IMR-90 (cell line): ENCODE results near the gene RND1. TPM values are rescaled to one million over a fixed set of nuclear protein-coding genes. Genes with fewer than 3 reads are reported as not detected.
"Not testable (repeated sequence)": the region's sequence is repeated elsewhere in the genome, so short reads cannot be mapped to it uniquely, and the experiment has no call there.

Source experiments
- ATAC-seq: fragments of 200-7000 bp; cut with Tn5 transposase; 2 replicates; pipeline ENCODE4 v1.9.1; 2020; ENCODE audit warnings: low read depth, mild to moderate bottlenecking, moderate library complexity
- BruUV-seq: library from RNA; stranded (reverse); fragments of 400-500 nt; replicated peaks from 2 replicates; lab custom pipeline; 2021; lab: Mats Ljungman, UMichigan
- CTCF ChIA-PET: fragments of 300-600 bp; formaldehyde crosslinking; extraction: SDS; loops from one replicate; lab custom pipeline; 2021; ENCODE audit warnings: antibody characterized with exemption; lab: Yijun Ruan, JAX
- POLR2A ChIA-PET: fragments of 300-600 bp; sonication (Branson Sonifier 250); formaldehyde crosslinking; loops from one replicate; lab custom pipeline; 2022; ENCODE audit warnings: antibody characterized with exemption; ENCODE audit not compliant: unreplicated experiment; lab: Charles Lee
- DNase-seq: peaks from one replicate; pipeline ENCODE4 v3.0.0; 2013
- H2AFZ ChIP-seq: replicated peaks from 2 replicates; pipeline ENCODE3; 2013; ENCODE audit warnings: low read length, mild to moderate bottlenecking; ENCODE audit not compliant: poor library complexity
- H2AK5ac ChIP-seq: 2 replicates; pipeline ENCODE4 v1.6.1; 2013; ENCODE audit warnings: low read depth, low read length, inconsistent platforms
- H2AK9ac ChIP-seq: replicated peaks from 2 replicates; pipeline ENCODE3; 2013; ENCODE audit warnings: mild to moderate bottlenecking, low read depth, low read length, moderate library complexity; ENCODE audit not compliant: poor library complexity
- H2BK120ac ChIP-seq: 2 replicates; pipeline ENCODE4 v1.6.1; 2013; ENCODE audit warnings: low read depth, low read length, inconsistent platforms
- H2BK15ac ChIP-seq: 3 replicates; pipeline ENCODE4 v1.6.1; 2013; ENCODE audit warnings: low read depth, low read length, inconsistent platforms
- H2BK20ac ChIP-seq: 2 replicates; pipeline ENCODE4 v1.6.1; 2013; ENCODE audit warnings: low read depth, mild to moderate bottlenecking, inconsistent platforms, low read length, moderate library complexity
- H2BK5ac ChIP-seq: 2 replicates; pipeline ENCODE4 v1.6.1; 2013; ENCODE audit warnings: mild to moderate bottlenecking, low read depth, low read length, inconsistent platforms; ENCODE audit not compliant: poor library complexity, severe bottlenecking
- H3K14ac ChIP-seq: replicated peaks from 2 replicates; pipeline ENCODE4 v1.6.1; 2013; ENCODE audit warnings: low read depth, low read length, inconsistent platforms
- H3K18ac ChIP-seq: 2 replicates; pipeline ENCODE4 v1.6.1; 2013; ENCODE audit warnings: low read depth, low read length, control low read depth
- H3K23ac ChIP-seq: 2 replicates; pipeline ENCODE4 v1.6.1; 2013; ENCODE audit warnings: low read depth, low read length, inconsistent platforms
- H3K27ac ChIP-seq: 2 replicates; pipeline ENCODE4 v1.5.1; 2013; ENCODE audit warnings: mild to moderate bottlenecking, control low read depth, low read length; ENCODE audit not compliant: insufficient read depth
- H3K27me3 ChIP-seq: 2 replicates; pipeline ENCODE4 v1.6.1; 2013; ENCODE audit warnings: low read length; ENCODE audit not compliant: control insufficient read depth, insufficient read depth
- H3K36me3 ChIP-seq: 2 replicates; pipeline ENCODE4 v1.6.1; 2013; ENCODE audit warnings: low read length, mixed read lengths; ENCODE audit not compliant: control insufficient read depth, insufficient read depth
- H3K4ac ChIP-seq: 2 replicates; pipeline ENCODE4 v1.6.1; 2013; ENCODE audit warnings: low read depth, low read length, inconsistent platforms
- H3K4me1 ChIP-seq: 2 replicates; pipeline ENCODE4 v1.6.1; 2013; ENCODE audit warnings: low read length, mixed read lengths; ENCODE audit not compliant: control insufficient read depth, insufficient read depth
- H3K4me2 ChIP-seq: 2 replicates; pipeline ENCODE4 v1.6.1; 2013; ENCODE audit warnings: low read depth, mild to moderate bottlenecking, control low read depth, low read length, moderate library complexity
- H3K4me3 ChIP-seq: 2 replicates; pipeline ENCODE4 v1.5.1; 2013; ENCODE audit warnings: low read depth, mild to moderate bottlenecking, control low read depth, low read length, moderate library complexity; ENCODE audit not compliant: insufficient read depth
- H3K56ac ChIP-seq: 2 replicates; pipeline ENCODE4 v1.6.1; 2013; ENCODE audit warnings: low read length, inconsistent platforms; ENCODE audit not compliant: insufficient read depth; ENCODE audit errors: extremely low read depth
- H3K79me1 ChIP-seq, 2 experiments: 2 replicates each; pipeline ENCODE4 v1.6.1; 2013; ENCODE audit warnings: low read length in 2 of 2, inconsistent platforms in 1 of 2, low read depth in 1 of 2
- H3K9ac ChIP-seq: 2 replicates; pipeline ENCODE4 v1.6.1; 2013; ENCODE audit warnings: low read depth, low read length, control low read depth
- H3K9me1 ChIP-seq: 2 replicates; pipeline ENCODE4 v1.6.1; 2013; ENCODE audit warnings: low read length, inconsistent platforms; ENCODE audit not compliant: insufficient read depth
- H3K9me3 ChIP-seq: 2 replicates; pipeline ENCODE4 v1.6.1; 2013; ENCODE audit warnings: low read length; ENCODE audit not compliant: control insufficient read depth, insufficient read depth
- H4K20me1 ChIP-seq: 2 replicates; pipeline ENCODE4 v1.6.1; 2013; ENCODE audit warnings: low read length, inconsistent platforms; ENCODE audit not compliant: insufficient read depth
- H4K5ac ChIP-seq: 2 replicates; pipeline ENCODE4 v1.6.1; 2013; ENCODE audit warnings: mild to moderate bottlenecking, low read depth, low read length, control low read depth
- H4K8ac ChIP-seq, 2 experiments: 2 replicates each; pipeline ENCODE4 v1.6.1; 2013; ENCODE audit warnings: low read depth in 2 of 2, low read length in 2 of 2, control low read depth in 1 of 2, inconsistent platforms in 1 of 2
- H4K91ac ChIP-seq: 2 replicates; pipeline ENCODE4 v1.6.1; 2013; ENCODE audit warnings: low read depth, low read length, inconsistent platforms; ENCODE audit not compliant: insufficient read depth
- WGBS, 2 experiments: methylation state at CpG; one replicate each; pipeline versions ENCODE4 v1.1.5 to v1.1.7; 2013; ENCODE audit warnings: missing lambda C conversion rate in 2 of 2; ENCODE audit not compliant: insufficient read length in 1 of 2; ENCODE audit errors: extremely low coverage in 2 of 2; 5-methylcytosine and 5-hydroxymethylcytosine counted together
- dilution Hi-C: fragments of 300-500 bp; cut with HindIII; formaldehyde crosslinking; loops from one replicate; pipeline ENCODE4 v1.14.3; 2018; ENCODE audit warnings: low sequenced_read_pairs; ENCODE audit not compliant: unreplicated experiment
- in situ Hi-C: fragments of 300-500 bp; cut with MboI; formaldehyde crosslinking; loops from 3 replicates; pipeline ENCODE4 v1.14.3; 2019; ENCODE audit warnings: low sequenced_read_pairs, inconsistent platforms, mixed read lengths
- intact Hi-C: fragments of 100-400 bp; cut with micrococcal nuclease; formaldehyde crosslinking; loops from 2 replicates; pipeline ENCODE4 v1.10.0; 2022
- polyA plus RNA-seq, 3 experiments: library from polyadenylated mRNA; depleted of rRNA; stranded (reverse); fragments of >200 nt; gene quantifications; 2 replicates each; pipeline ENCODE4 v1.2.3, GENCODE V29; 2012; ENCODE audit warnings: low replicate concordance in 1 of 3
- total RNA-seq: library from RNA; depleted of rRNA; stranded (reverse); fragments of >200 nt; gene quantifications from 2 replicates; pipeline ENCODE4 v1.2.3, GENCODE V29; 2012

Gene RND1
- total and polyA plus RNA-seq, 2 of the 4 experiments (the other 2 are of a cell fraction), result under 0.01 to 0.21 TPM

GRCh38 chr12:48842021-48842420, 23.6 kb downstream of the RND1 start:
- ATAC-seq, H3K4me3 ChIP-seq, H3K9me3 ChIP-seq, in situ Hi-C loops, DNase-seq, H3K4me1 ChIP-seq, H3K27ac ChIP-seq, H2AFZ ChIP-seq, H4K5ac ChIP-seq, H3K4ac ChIP-seq, H3K18ac ChIP-seq, H2AK5ac ChIP-seq, H4K91ac ChIP-seq, H3K9me1 ChIP-seq, H4K8ac ChIP-seq, H2BK20ac ChIP-seq, BruUV-seq, H3K4me2 ChIP-seq, H2BK5ac ChIP-seq, H3K14ac ChIP-seq, H3K56ac ChIP-seq, dilution Hi-C loops, H3K27me3 ChIP-seq, H3K23ac ChIP-seq, POLR2A ChIA-PET, H2BK15ac ChIP-seq, H2AK9ac ChIP-seq, CTCF ChIA-PET, H3K9ac ChIP-seq, intact Hi-C loops, H4K20me1 ChIP-seq, H2BK120ac ChIP-seq: not testable (repeated sequence)
- no CpG with 5 or more reads among the region's 29 CpGs for WGBS, 2 experiments
- Histone ChIP-seq H3K79me1 (peaks cover 5 to 24% of the 10 kb centered on the region in 2 experiments), H3K36me3 (peaks cover 52% of the 10 kb centered on the region)
